ENCODE measurements around the gene UBE2D4.
A peak's percentile ranks its signal among the peaks of the same experiment; 100 is the strongest.
"Not testable (repeated sequence)": the region's sequence is repeated elsewhere in the genome, so short reads cannot be mapped to it uniquely, and the experiment has no call there.

UBE2D4 gene

DNA sequence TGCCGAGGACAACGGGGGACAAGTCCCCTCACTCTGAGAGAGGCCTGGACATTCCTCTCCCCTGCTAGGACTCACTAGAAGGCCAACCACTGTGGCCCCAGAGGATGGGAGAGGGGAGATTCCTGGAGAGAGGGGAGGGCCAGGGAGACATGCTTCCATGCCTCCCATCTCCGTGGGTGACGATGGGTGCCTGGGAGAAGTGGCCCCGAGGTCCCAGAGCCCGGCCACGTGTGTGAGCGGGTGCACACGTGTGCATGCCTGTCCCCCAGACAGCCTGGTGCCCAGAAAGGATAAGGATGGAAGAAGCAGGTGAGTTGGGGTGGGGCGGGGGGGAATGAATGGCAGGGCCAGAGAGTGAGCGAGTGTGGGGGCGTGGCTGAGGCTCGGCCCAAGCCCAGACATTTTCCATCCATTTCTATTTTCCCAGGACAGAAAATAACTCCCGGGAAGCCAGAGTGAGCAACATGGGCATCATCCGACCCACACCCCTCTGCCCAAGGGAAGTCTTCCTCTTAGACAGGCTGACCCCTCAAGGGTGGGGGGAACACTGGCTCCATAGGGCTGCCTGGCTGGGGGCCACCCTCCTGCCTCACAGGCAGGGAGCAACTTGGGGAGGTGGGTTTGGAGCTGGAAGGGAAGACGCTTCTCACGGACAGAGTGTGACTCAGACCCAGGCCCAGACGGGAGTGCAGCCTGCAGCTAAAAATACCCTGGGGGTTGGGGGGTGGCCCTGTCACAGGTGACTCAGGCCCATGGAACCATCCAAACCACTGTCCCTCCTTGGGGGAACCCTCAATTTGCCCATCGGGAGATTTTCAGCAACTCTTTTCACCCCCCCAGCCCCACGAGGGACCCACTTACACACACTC, 42.2 kb downstream of the UBE2D4 start:
- DNase-seq (ENCODE audit: low read depth) = not testable (repeated sequence)

- not testable (repeated sequence) for DNase-seq (ENCODE audit: low read depth)
Observed at GRCh38 chr7:43969586-43969985, 43.4 kb downstream of the UBE2D4 start.

DNA sequence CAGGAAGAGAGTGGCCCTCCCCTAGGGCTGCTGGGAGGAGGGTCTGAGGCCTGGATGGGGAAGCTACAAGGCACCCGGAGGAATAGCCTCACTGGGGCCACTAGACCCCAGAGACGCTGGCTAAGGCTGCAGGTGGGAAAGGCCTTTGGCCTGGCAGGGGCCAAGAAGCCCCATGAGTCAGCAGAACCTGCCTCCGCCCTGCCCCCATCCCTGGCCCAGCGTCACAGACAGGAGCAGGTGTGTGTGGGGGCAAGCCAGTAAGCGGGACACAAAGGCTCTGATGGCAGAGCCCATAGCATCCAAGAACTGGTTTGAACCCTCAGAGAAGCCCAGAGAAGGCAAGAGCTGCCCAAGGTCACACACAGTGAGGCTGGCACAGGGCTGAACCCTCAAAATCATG, 44.5 kb downstream of the UBE2D4 start:
- DNase-seq (ENCODE audit: low read depth) = not testable (repeated sequence)

DNA sequence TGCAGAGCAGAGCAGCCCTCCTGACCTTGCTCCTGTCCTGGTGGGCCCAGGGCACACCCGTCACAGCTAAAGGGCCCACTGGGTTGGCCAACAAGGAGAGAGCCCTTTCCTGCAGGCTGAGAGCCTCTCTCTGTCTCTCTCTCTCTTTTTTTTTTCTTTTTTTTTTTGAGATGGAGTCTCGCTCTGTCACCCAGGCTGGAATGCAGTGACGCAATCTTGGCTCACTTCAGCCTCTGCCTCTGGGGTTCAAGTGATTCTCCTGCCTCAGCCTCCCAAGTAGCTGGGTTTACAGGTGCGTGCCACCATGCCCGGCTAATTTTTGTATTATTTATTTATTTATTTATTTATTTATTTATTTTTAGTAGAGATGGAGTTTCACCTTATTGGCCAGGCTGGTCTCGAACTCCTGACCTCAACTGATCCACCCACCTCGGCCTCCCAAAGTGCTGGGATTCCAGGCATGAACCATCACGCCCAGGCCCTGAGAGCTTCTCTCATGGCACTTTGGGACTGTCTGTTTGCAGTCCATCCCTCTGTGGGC, 47.9 kb downstream of the UBE2D4 start:
- DNase-seq (ENCODE audit: low read depth) = not testable (repeated sequence)

- not testable (repeated sequence) for DNase-seq (ENCODE audit: low read depth)
Observed at GRCh38 chr7:43974725-43975482, 48.7 kb downstream of the UBE2D4 start.

- no peak for DNase-seq (ENCODE audit: low read depth)
Observed at GRCh38 chr7:43977525-43977924, 51.3 kb downstream of the UBE2D4 start.

DNA sequence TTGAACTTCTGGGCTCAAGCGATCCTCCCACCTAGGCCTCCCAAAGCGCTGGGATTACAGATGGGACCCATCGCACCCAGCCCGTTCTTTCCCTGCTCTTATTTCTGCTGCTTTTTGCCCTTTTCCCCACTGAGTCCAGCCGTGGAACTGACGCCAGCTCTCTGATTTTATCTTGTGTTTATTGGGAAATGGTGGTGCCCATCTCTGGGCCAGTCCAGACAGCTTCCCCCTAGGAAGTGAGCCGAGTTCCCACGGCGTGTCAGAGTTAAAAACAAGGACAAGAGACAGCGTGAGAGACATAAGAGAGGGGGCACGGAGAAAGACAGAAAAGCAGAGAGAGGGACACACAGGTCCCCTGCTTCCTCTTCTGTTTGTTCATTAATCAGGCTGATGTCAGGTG, 51.9 kb downstream of the UBE2D4 start:
- DNase-seq (ENCODE audit: low read depth) = not testable (repeated sequence)

- not testable (repeated sequence) for DNase-seq (ENCODE audit: low read depth)
Observed at GRCh38 chr7:43982848-43983247, 56.6 kb downstream of the UBE2D4 start.

DNA sequence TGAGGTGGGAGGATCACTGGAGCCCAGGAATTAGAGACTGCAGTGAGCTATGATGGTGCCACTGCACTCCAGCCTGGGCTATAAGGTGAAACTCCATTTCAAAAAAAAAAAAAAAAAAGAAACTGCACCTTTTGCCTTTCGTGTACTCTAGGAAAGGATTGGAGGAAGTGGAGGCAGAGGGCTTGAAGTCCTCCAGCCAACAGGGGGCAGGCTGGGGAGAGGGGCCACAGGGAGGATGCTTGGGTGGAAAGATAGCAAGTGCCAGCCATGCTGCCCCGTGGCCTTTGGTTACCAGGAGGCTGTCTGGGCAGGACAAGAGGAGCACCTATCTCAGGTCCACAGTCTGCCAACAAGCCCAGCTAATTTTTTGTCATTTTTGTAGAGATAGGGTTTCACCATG, 57.5 kb downstream of the UBE2D4 start:
- DNase-seq (ENCODE audit: low read depth) = not testable (repeated sequence)

DNA sequence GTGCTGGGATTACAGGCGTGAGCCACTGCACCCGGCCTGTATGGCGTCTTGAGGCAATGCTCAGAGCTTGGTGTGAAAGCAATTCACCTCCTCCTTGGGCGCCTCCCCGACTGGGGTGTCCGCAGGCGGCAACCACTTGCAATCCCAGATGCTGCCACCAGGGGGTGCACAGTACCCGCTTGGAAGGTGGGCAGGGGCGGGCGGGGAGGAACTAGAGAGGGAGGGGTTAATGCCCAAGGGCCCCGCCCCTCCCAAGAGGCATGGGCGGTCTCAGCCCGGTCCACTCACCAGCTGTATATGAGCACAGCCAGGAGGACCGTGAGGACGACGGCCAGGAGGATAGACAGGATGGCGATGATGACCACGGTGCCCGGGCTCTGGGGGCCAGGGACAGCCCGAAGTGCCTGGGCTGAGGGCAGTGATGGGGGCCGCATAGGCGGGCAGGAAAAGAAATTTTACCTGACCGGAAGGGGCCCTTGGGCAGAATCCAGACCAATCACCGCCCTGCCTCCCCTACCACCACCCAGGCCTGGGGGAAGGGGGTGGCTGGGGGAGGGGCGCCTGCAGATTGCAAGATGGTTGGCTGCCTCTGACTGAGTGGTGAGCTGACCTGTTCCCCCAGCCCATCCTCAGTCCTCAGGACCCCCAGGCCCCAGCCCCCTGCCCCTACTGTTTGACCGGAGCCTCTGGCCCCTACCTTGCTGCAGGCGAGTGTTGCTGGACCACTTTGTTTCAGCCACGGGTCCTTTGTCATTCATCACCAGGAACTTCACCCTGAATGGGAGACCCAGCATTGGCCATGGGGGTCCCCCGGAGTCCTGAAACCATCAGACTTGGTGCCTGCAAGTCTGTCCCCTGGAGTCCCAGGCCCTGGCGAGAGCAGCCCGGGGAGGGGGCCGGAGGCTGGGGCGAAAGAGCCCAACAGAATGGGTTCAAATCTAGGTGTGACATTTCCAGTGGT, 59.9 kb downstream of the UBE2D4 start:
- not testable (repeated sequence) for DNase-seq (ENCODE audit: low read depth)

DNA sequence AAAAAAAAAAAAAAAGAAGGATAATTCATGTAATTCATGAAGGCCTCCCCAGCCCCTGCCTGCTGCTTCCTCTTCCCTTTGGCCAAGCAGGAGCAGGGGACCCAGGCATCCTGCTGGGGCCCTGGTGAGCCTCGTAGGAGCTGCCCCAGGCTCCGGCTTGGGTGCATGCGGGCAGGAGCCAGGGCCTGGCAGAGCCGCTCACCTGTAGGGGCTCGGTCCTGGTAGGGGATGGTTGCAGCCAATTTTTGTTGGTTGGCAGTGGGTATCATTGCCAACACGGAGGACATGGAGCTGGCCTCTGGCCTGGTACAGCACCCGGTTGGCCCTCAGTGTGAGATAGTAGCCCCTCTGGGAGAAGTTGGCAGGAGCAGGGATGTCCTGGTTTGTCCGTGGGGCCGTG, 61.2 kb downstream of the UBE2D4 start:
- DNase-seq (ENCODE audit: low read depth) = not testable (repeated sequence)

DNA sequence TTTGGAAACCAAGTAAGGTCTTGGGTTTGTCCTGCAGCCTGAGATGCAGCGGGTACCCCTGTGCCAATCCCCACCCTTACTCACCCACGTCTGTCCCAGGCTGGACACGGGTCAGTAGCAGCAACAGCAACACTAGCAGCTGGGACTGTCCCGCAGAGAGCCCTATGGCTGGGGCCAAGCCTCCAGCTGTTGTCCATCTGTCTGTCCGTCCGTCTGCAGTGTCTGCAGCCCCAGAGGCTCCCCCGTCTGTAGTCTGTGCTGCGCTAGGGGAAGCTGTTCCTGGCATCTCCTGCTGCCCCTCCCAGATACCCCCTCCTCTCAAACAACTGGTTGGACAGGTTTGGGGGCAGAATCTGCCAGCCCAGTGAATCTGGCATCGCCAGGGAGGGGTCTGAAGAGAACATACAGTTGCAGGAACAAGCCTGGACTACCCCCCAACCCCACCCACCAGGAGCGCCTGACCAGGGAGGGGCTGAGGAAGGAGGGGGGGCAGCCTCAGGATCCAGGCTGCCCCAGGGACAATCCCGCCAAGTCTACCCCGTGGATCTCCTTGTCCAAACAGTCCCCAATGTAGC, 63.9 kb downstream of the UBE2D4 start:
- not testable (repeated sequence) for DNase-seq (ENCODE audit: low read depth)

- not testable (repeated sequence) for DNase-seq (ENCODE audit: low read depth)
Observed at GRCh38 chr7:43990829-43991228, 64.6 kb downstream of the UBE2D4 start.

DNA sequence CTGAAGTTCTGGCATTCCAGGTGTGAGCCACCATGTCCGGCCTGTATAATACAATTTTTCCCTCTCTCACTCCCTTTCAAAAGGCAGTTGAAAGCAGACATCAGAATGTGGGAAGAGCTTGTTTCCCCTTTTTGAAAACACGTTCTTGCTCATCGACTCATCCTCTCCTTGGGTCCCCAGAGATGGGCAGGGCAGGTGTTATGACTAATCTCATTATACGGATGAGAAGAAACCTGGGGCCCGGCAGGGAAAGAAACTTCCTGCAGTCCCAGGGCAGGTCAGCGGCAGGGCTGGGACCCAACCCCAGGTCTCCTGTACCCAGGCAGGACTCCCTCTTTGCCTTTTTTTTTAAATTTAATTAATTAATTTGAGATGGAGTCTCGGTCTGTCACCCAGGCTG, 66.7 kb downstream of the UBE2D4 start:
- DNase-seq (ENCODE audit: low read depth) = peak; percentile 4

- not testable (repeated sequence) for DNase-seq (ENCODE audit: low read depth)
Observed at GRCh38 chr7:43994681-43995080, 68.4 kb downstream of the UBE2D4 start.

DNA sequence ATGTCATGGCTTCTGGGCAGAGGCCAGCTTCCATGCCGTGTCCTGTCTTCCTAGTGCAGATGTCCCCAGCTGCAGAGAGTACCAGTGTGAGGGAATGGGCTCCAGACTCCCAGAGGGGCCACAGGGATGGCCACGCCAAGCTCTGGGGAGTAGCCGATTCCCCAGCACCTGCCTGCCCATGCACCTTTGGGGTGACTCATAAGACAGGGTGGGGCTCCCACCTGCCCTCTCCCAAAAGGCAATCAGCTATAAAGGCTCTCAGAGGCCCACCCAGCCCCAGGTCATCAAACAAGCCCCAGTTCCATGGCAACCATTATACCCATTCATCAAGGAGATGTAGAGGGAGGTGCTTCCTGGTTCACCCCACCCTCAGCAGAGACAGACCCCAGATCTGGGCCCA, 71.3 kb downstream of the UBE2D4 start, which contains the start of gene SPDYE1:
SPDYE1 (plus strand) TSS at position 366 of the 400 bp plus-strand sequence. CDS start 2,053 bp downstream, outside the sequence.
- not testable (repeated sequence) for DNase-seq (ENCODE audit: low read depth)

Measured in HS-27A (cell line).